NB4 (cell line): Measurements from ENCODE around the gene HSPB8.

Source experiments
- DNase-seq: peaks from one replicate; pipeline ENCODE4 v3.0.0; 2010; ENCODE audit warnings: low read depth
- H3K4me3 ChIP-seq: one replicate; pipeline ENCODE4 v1.5.1; 2011; ENCODE audit warnings: mild to moderate bottlenecking, low read depth, low read length, moderate library complexity
- MYC ChIP-seq: IDR thresholded peaks from 2 replicates; pipeline ENCODE4 v1.6.1; 2011; ENCODE audit warnings: low read depth, low read length
- POLR2A ChIP-seq: IDR thresholded peaks from 2 replicates; pipeline ENCODE4 v1.6.1; 2011; ENCODE audit warnings: mild to moderate bottlenecking; ENCODE audit not compliant: insufficient read length; ENCODE audit errors: extremely low read depth
- TF ChIP-seq, protein P1 (sequence below): IDR thresholded peaks from 2 replicates; pipeline ENCODE4 v1.6.1; 2011; ENCODE audit warnings: low read depth, low read length
- TF ChIP-seq, protein P2 (sequence below): IDR thresholded peaks from one replicate; pipeline ENCODE4 v1.5.1; 2012; ENCODE audit warnings: low read depth, low read length

HSPB8 gene

DNA sequence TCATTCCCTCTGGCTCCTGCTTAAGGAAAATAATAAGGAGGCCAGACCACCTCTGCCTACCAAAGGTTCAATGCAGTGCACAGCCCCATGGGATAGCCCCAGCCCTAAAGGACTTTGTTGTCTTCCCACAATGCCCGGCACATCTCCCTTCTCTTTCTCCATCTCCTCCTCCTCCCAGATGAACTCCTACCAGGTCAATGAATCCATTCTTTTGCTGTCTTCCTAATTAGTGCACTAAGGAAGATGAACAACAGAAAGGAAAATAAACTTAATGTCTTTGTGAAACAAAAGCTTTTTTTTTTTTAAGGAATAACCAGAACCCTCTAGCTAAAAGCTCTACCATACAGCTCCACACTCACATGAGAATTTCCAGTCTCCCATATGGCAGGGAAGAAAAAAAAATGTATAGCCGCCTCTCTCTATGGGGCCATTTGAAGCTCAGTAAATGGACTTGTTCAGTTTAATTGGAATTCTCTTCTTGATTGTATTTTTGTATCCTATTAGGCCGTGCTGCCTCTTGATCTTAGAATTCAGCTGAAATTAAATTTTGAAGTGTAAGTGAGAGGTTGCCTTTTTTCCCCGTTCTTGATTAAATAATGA, 41.8 kb upstream of the HSPB8 start:
- no peak for TF ChIP-seq POLR2A
- TF ChIP-seq, protein P1, sequence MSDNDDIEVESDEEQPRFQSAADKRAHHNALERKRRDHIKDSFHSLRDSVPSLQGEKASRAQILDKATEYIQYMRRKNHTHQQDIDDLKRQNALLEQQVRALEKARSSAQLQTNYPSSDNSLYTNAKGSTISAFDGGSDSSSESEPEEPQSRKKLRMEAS, result no peak
- TF ChIP-seq, protein P2, sequence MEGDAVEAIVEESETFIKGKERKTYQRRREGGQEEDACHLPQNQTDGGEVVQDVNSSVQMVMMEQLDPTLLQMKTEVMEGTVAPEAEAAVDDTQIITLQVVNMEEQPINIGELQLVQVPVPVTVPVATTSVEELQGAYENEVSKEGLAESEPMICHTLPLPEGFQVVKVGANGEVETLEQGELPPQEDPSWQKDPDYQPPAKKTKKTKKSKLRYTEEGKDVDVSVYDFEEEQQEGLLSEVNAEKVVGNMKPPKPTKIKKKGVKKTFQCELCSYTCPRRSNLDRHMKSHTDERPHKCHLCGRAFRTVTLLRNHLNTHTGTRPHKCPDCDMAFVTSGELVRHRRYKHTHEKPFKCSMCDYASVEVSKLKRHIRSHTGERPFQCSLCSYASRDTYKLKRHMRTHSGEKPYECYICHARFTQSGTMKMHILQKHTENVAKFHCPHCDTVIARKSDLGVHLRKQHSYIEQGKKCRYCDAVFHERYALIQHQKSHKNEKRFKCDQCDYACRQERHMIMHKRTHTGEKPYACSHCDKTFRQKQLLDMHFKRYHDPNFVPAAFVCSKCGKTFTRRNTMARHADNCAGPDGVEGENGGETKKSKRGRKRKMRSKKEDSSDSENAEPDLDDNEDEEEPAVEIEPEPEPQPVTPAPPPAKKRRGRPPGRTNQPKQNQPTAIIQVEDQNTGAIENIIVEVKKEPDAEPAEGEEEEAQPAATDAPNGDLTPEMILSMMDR, result no peak
- no peak for TF ChIP-seq MYC
- DNase-seq, result no peak
- H3K4me3 ChIP-seq, result no peak overlapping the region

DNA sequence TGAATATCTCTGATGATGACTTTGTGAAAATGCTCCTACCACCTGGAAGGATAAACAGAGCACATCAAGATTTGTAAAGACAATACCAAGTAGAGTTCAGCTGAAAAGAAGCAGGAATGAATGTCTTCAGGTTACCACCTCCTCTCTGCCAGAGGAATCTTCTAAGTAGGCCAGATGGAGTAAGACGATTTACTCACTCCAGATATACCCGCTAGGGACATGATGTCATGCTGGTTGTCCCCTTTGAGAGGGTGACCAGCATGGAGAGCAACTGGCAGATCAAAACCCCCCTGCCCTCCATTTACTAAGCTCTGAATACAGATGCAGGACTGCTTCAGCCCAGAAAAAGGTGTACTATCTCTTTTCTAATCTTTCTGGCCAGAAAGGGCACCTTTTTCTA, 39.3 kb upstream of the HSPB8 start:
- TF ChIP-seq POLR2A, result no peak
- TF ChIP-seq, protein P1, result no peak
- no peak for DNase-seq
- H3K4me3 ChIP-seq, result no peak overlapping the region

DNA sequence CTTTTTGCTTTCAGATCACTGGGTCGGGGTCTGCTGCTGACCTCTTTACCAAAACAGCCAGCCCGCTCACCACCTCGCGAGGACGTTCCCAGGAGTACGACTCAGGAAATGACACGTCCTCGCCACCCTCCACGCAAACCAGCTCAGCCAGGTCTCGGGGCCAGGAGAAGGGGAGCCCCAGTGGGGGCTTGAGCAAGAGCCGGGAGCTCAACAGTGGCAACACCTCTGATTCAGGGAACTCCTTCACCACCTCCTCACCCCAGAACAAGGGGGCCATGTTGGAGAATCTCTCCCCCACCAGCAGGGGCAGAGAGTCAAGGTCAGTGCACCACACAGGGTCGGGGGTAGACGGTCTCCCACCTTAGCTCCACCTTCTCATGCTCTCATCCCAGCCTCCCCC, 33.4 kb upstream of the HSPB8 start:
- DNase-seq, result no peak
- no peak overlapping the region for H3K4me3 ChIP-seq
- TF ChIP-seq, protein P2, result no peak
- no peak for TF ChIP-seq POLR2A
- TF ChIP-seq, protein P1, result no peak
- TF ChIP-seq MYC, result no peak

DNA sequence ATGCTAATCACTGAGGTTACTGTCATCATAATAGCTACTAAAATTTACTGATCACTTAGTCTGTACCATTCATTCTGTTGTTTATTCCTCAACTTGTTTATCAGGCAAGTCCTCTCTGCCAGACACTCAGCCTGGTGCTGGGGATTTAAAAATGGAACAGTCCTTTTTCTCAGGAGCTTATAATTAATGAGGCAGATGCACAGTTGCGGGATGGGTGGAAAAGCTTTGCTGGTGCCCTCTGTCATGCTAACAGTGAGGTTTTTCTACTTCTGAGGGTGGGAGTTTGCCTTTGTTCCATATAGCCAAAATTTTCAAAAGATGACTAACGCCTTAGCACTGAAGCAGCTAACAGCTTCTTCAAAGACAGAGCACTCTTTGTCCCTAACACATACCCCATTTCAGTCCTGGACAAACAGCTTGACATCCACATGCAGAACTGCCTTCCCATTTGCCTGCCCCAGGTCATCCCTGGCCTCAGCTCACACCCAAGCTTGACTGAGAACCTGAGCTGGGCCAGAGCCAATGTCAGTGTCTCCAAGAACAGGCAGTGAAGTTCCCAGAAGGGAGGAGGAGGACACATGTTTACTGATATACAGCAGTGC, 30.8 kb upstream of the HSPB8 start:
- no peak for DNase-seq
- H3K4me3 ChIP-seq, result no peak overlapping the region
- no peak for TF ChIP-seq MYC
- TF ChIP-seq, protein P2, result no peak
- TF ChIP-seq, protein P1, result no peak
- TF ChIP-seq POLR2A, result no peak

DNA sequence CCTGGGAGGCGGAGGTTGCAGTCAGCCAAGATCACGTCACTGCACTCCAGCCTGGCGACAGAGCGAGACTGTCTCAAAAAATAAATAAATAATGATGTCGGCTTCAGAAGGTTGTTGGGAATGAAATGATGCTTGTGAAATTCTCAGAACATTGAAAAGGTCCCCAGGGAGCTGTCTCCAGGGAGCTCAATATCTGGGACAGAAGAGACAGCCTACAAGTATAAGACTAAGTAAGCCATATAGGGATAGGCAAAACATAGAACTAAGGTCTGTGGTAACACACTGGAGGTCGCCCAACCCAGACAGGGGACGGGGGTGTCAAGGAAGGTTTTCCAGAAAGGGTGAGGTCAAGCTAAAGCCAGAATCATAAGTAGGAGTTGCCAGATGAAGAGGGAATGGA, 29.5 kb upstream of the HSPB8 start:
- H3K4me3 ChIP-seq, result no peak overlapping the region
- DNase-seq, result no peak
- TF ChIP-seq, protein P1, result no peak
- TF ChIP-seq POLR2A (no peak), MYC (no peak)
- TF ChIP-seq, protein P2, result no peak

DNA sequence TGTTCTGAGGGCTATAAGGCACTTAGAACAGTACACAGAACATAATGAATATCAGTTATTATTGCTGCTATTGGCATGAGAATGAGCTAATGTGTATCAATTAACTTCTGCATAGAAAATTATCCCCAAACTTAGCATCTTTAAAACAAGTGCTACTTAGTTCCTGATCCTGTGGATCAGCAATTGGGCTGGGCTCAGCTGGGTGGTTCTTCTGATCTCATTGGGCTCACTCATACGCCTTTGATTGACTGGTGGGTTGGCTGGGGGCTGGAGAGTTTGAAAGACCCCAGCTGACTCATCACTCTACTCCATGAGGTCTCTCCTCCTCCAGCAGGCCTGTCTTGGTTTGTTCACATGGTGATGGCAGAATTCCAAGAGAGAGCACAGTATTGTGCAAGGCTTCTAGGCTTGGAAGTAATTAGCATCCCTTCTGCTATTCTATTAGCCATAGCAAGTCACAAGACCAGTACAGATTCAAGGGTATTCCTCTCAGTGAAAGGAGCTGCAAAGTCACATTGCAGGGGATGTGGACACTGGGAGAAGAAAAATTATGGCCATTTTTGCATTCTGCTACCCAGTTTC, 27.2 kb upstream of the HSPB8 start:
- TF ChIP-seq, protein P1, result no peak
- TF ChIP-seq POLR2A (no peak), MYC (no peak)
- TF ChIP-seq, protein P2, result no peak
- DNase-seq, result no peak
- H3K4me3 ChIP-seq, result no peak overlapping the region
